Activated T-cell treated with anti-CD3 and anti-CD28 coated beads for 48 hours (primary cell): ENCODE data around the gene SLC2A13.
"Not testable (repeated sequence)": the region's sequence is repeated elsewhere in the genome, so short reads cannot be mapped to it uniquely, and the experiment has no call there.

Experiments used
- DNase-seq: peaks from one replicate; pipeline ENCODE4 v3.0.0-alpha.2; 2020; ENCODE audit warnings: low read depth

The SLC2A13 gene

GRCh38 chr12:39804898-39805297 lies 301.0 kb downstream of the SLC2A13 start:
- no peak for DNase-seq

- no peak for DNase-seq
These were observed 301.4 kb downstream of the SLC2A13 start for GRCh38 chr12:39804479-39804878.

GRCh38 chr12:39803151-39803550 lies 302.7 kb downstream of the SLC2A13 start:
- DNase-seq = no peak

GRCh38 chr12:39798977-39799376 lies 306.9 kb downstream of the SLC2A13 start:
- no peak for DNase-seq

GRCh38 chr12:39798429-39798828 lies 307.5 kb downstream of the SLC2A13 start:
- no peak for DNase-seq

GRCh38 chr12:39795481-39795880 lies 310.4 kb downstream of the SLC2A13 start:
- no peak for DNase-seq

- no peak for DNase-seq
These were observed 312.9 kb downstream of the SLC2A13 start for GRCh38 chr12:39792938-39793337.

GRCh38 chr12:39788239-39788638 lies 317.6 kb downstream of the SLC2A13 start:
- no peak for DNase-seq

GRCh38 chr12:39785814-39786213 lies 320.1 kb downstream of the SLC2A13 start:
- DNase-seq = not testable (repeated sequence)

- no peak for DNase-seq
These were observed 323.8 kb downstream of the SLC2A13 start for GRCh38 chr12:39782026-39782545.

GRCh38 chr12:39780913-39781446 lies 324.9 kb downstream of the SLC2A13 start:
- no peak for DNase-seq

- DNase-seq = no peak
These were observed 325.4 kb downstream of the SLC2A13 start for GRCh38 chr12:39780411-39780912.

GRCh38 chr12:39779768-39780340 lies 326.0 kb downstream of the SLC2A13 start:
- no peak for DNase-seq

- DNase-seq = no peak
These were observed 328.4 kb downstream of the SLC2A13 start for GRCh38 chr12:39777465-39777864.

- no peak for DNase-seq
These were observed 332.6 kb downstream of the SLC2A13 start for GRCh38 chr12:39773266-39773665.

GRCh38 chr12:39772821-39773259 lies 333.0 kb downstream of the SLC2A13 start:
- no peak for DNase-seq

- no peak for DNase-seq
These were observed 334.4 kb downstream of the SLC2A13 start for GRCh38 chr12:39771456-39771855.

- DNase-seq = no peak
These were observed 340.8 kb downstream of the SLC2A13 start for GRCh38 chr12:39764944-39765560.

- no peak for DNase-seq
These were observed 342.1 kb downstream of the SLC2A13 start for GRCh38 chr12:39763890-39764169.

GRCh38 chr12:39763071-39763889 lies 342.6 kb downstream of the SLC2A13 start:
- no peak for DNase-seq

- DNase-seq = no peak
These were observed 350.4 kb downstream of the SLC2A13 start for GRCh38 chr12:39755478-39755877.

- no peak for DNase-seq
These were observed 353.3 kb downstream of the SLC2A13 start for GRCh38 chr12:39752482-39753137.
